A673 (cell line): Measurements from ENCODE around the gene KHDRBS1. TPM values are rescaled to one million over a fixed set of nuclear protein-coding genes. Genes with fewer than 3 reads are reported as not detected.

ENCODE experiments used
- BruUV-seq: library from RNA; stranded (reverse); fragments of 400-500 nt; replicated peaks from 2 replicates; lab custom pipeline; 2021; lab: Mats Ljungman, UMichigan
- CTCF ChIA-PET: fragments of 300-600 bp; sonication (Branson Sonifier 250); formaldehyde crosslinking; loops from one replicate; lab custom pipeline; 2022; ENCODE audit warnings: antibody characterized with exemption; lab: Charles Lee
- POLR2A ChIA-PET: fragments of 300-600 bp; sonication (Branson Sonifier 250); formaldehyde crosslinking; loops from one replicate; lab custom pipeline; 2022; ENCODE audit warnings: antibody characterized with exemption; ENCODE audit not compliant: low non-redundant PET; lab: Charles Lee
- DNase-seq: peaks from one replicate; pipeline ENCODE4 v3.0.0-alpha.2; 2015; ENCODE audit warnings: low spot score
- H3K27ac ChIP-seq: fragments of 200-600 bp; sonication (generic); 2 replicates; pipeline ENCODE4 v1.5.1; 2016; ENCODE audit warnings: mixed run types, low read depth, mild to moderate bottlenecking, mixed read lengths, antibody characterized with exemption, low read length; ENCODE audit not compliant: poor library complexity, severe bottlenecking
- H3K27me3 ChIP-seq: fragments of 200-600 bp; sonication (generic); replicated peaks from 2 replicates; pipeline ENCODE4 v1.6.1; 2017; ENCODE audit warnings: mixed run types, low read depth, mild to moderate bottlenecking, mixed read lengths, antibody characterized with exemption, low read length; ENCODE audit not compliant: insufficient read depth, poor library complexity
- H3K36me3 ChIP-seq: fragments of 200-600 bp; sonication (generic); 2 replicates; pipeline ENCODE4 v1.6.1; 2016; ENCODE audit warnings: mixed run types, mild to moderate bottlenecking, mixed read lengths, antibody characterized with exemption, low read length; ENCODE audit not compliant: insufficient read depth, poor library complexity, severe bottlenecking
- H3K4me1 ChIP-seq: fragments of 200-600 bp; sonication (generic); 2 replicates; pipeline ENCODE4 v1.6.1; 2017; ENCODE audit warnings: mixed run types, mild to moderate bottlenecking, mixed read lengths, antibody characterized with exemption, low read length; ENCODE audit not compliant: insufficient read depth, poor library complexity, severe bottlenecking
- H3K4me3 ChIP-seq: fragments of 200-600 bp; sonication (generic); 2 replicates; pipeline ENCODE4 v1.5.1; 2016; ENCODE audit warnings: low read depth, mixed run types, mild to moderate bottlenecking, mixed read lengths, low read length; ENCODE audit not compliant: poor library complexity, severe bottlenecking
- H3K9me3 ChIP-seq: fragments of 200-600 bp; sonication (generic); 2 replicates; pipeline ENCODE4 v1.6.1; 2016; ENCODE audit warnings: mixed run types, low read depth, mild to moderate bottlenecking, mixed read lengths, antibody characterized with exemption, low read length; ENCODE audit not compliant: poor library complexity, severe bottlenecking
- CTCF ChIP-seq: fragments of 300-800, 200-600 bp; sonication (generic); conservative IDR thresholded peaks from 2 replicates; pipeline ENCODE4 v1.5.1; 2017; ENCODE audit warnings: low read depth, mild to moderate bottlenecking, antibody characterized with exemption, low read length, moderate library complexity, mixed read lengths
- EZH2 ChIP-seq: fragments of 200-600 bp; sonication (generic); IDR thresholded peaks from 2 replicates; pipeline ENCODE4 v1.6.1; 2017; ENCODE audit warnings: borderline replicate concordance, low read depth, mild to moderate bottlenecking, mixed read lengths, antibody characterized with exemption, low read length; ENCODE audit not compliant: poor library complexity, severe bottlenecking
- intact Hi-C: fragments of 100-400 bp; cut with micrococcal nuclease; formaldehyde crosslinking; loops from one replicate; pipeline ENCODE4 v1.10.0; 2022; ENCODE audit not compliant: unreplicated experiment
- total RNA-seq: library from RNA; stranded (reverse); gene quantifications from 2 replicates; pipeline ENCODE4 v1.2.3, GENCODE V29; 2021

KHDRBS1 gene
- total RNA-seq, 1 experiment from 2014 or later = 226 TPM

GRCh38 chr1:32055416-32055815 lies 41.7 kb downstream of the KHDRBS1 start:
- no TSS peak for BruUV-seq
- H3K27ac ChIP-seq = peak overlapping the region; percentile 79
- H3K36me3 ChIP-seq = peaks cover 82% of the 10 kb centered on the region
- H3K4me3 ChIP-seq = no peak overlapping the region
- ChIA-PET CTCF (interaction anchor here (0.6 to 1.3 kb wide), 2 partner anchors 18 to 194 kb away, joined by 5 to 6 read pairs; partner anchors contain the start of gene TMEM39B), POLR2A (no interaction called here)
- intact Hi-C loops = no loop called here
- peaks cover 21% of the 10 kb centered on the region for H3K4me1 ChIP-seq
- DNase-seq = peak; percentile 90
- H3K27me3 ChIP-seq = no peaks in the 10 kb centered on the region
- no peaks in the 10 kb centered on the region for H3K9me3 ChIP-seq
- TF ChIP-seq CTCF (no peak), EZH2 (no peak)

- POLR2A ChIA-PET = interaction anchor here (0.6 kb wide), 1 partner anchor 10 kb away, joined by 3 read pairs; no protein-coding TSS in a partner anchor
Measured at GRCh38 chr1:32056598-32056997, 42.9 kb downstream of the KHDRBS1 start.

GRCh38 chr1:32060914-32061313 lies 47.2 kb downstream of the KHDRBS1 start:
- Histone ChIP-seq H3K4me1 (peaks cover 33% of the 10 kb centered on the region), H3K4me3 (no peak overlapping the region), H3K9me3 (no peaks in the 10 kb centered on the region), H3K27me3 (no peaks in the 10 kb centered on the region), H3K27ac (peak overlapping the region; percentile 50), H3K36me3 (peaks cover 54% of the 10 kb centered on the region)
- no TSS peak for BruUV-seq
- TF ChIP-seq CTCF = no peak
- no peak for TF ChIP-seq EZH2
- intact Hi-C loops = loop anchor here (10.0 kb wide), 1 partner anchor 96 kb away; no protein-coding TSS in a partner anchor
- DNase-seq = no peak
- ChIA-PET CTCF (no interaction called here), POLR2A (no interaction called here)

More at GRCh38 chr1:32056598-32056997, 42.9 kb downstream of the KHDRBS1 start:
- Histone ChIP-seq H3K36me3 (peaks cover 84% of the 10 kb centered on the region), H3K4me3 (no peak overlapping the region), H3K9me3 (no peaks in the 10 kb centered on the region), H3K27ac (peak overlapping the region; percentile 79), H3K4me1 (peaks cover 25% of the 10 kb centered on the region), H3K27me3 (no peaks in the 10 kb centered on the region)
- intact Hi-C loops = no loop called here
- CTCF ChIA-PET = no interaction called here
- DNase-seq = no peak
- no TSS peak for BruUV-seq
- TF ChIP-seq EZH2 (no peak), CTCF (no peak)
